Fibroblast of the aortic adventitia (primary cell): ENCODE measurements around the gene MRPL37. TPM values are rescaled to one million over a fixed set of nuclear protein-coding genes. Genes with fewer than 3 reads are reported as not detected.

Source experiments
- DNase-seq: peaks from one replicate; pipeline ENCODE4 v3.0.0-alpha.2; 2010; ENCODE audit warnings: low read depth
- H3K4me3 ChIP-seq: 2 replicates; pipeline ENCODE4 v1.5.1; 2011; ENCODE audit warnings: low read depth, mild to moderate bottlenecking, control low read depth, low read length, moderate library complexity
- total RNA-seq: library from RNA; depleted of rRNA; stranded (reverse); fragments of >200 nt; gene quantifications from 2 replicates; pipeline ENCODE4 v1.2.3, GENCODE V29; 2012; ENCODE audit warnings: low replicate concordance
- TF ChIP-seq, protein P1 (sequence below): IDR thresholded peaks from 2 replicates; pipeline ENCODE4 v1.5.1; 2011; ENCODE audit warnings: mild to moderate bottlenecking, low read length, control low read depth, inconsistent platforms; ENCODE audit not compliant: insufficient read depth

Gene MRPL37
- total RNA-seq, 1 donor: 98.7 TPM

DNA sequence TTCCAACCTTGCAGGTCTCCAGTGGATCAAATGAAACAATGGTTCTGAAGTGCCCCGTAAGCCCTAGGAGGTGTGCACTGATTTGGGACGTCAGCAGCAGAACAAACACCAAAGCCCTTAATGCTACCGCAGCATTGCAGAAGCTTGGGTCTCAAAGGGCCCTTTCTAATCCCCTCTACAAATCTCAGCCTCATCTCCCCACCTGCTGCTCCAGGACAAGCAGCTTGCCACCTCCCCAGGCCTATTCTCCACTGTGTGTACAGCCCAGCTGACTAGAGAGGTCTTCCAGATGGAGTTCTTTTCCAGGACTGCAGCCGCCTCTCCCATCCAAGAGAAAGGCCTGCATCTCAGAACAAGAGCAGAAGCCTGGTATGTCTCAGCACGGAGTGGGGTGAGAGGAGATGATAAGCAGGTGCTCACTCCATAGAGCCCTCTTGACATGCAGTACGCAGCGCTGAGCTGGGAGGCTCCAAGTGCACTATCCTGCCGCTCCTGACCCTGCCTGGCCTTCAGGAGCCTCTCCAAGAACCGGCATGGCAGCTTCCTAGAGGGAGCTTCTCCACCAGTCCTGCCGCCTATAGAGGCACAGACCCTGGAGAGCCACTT lies 46.3 kb downstream of the MRPL37 start:
- no peak overlapping the region for H3K4me3 ChIP-seq
- TF ChIP-seq, protein P1, sequence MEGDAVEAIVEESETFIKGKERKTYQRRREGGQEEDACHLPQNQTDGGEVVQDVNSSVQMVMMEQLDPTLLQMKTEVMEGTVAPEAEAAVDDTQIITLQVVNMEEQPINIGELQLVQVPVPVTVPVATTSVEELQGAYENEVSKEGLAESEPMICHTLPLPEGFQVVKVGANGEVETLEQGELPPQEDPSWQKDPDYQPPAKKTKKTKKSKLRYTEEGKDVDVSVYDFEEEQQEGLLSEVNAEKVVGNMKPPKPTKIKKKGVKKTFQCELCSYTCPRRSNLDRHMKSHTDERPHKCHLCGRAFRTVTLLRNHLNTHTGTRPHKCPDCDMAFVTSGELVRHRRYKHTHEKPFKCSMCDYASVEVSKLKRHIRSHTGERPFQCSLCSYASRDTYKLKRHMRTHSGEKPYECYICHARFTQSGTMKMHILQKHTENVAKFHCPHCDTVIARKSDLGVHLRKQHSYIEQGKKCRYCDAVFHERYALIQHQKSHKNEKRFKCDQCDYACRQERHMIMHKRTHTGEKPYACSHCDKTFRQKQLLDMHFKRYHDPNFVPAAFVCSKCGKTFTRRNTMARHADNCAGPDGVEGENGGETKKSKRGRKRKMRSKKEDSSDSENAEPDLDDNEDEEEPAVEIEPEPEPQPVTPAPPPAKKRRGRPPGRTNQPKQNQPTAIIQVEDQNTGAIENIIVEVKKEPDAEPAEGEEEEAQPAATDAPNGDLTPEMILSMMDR: no peak
- DNase-seq: no peak

DNA sequence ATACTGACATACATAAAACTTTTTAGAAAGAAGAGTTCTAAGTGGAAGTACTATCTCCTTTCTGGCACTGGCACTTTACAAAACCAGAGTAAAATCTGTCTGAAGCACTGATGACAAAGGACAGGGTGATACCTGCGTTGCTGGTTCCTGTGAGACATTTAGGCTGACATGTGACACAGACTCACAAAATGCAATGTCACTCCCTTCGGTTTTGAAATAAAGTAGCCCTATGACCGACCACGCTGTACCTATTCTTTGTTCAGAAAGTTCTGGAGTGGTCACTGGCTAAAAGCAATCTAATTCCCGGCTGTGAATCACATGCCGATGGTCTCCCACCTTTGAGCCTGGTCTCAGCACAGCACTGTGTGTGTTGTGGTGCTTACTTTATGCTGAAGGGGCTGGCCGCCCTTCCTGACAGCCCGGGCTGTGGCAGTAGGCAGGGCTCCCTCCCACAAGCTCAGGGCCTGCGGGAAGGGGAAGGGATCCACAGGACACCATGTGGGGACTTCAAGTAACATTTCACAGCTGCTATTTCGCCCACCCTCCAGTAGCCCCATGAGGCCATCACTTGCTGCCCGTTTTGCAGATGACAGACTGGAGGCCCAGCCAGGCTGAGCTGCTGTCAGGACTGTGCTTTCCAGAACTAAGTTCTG lies 48.0 kb downstream of the MRPL37 start:
- H3K4me3 ChIP-seq: no peak overlapping the region
- DNase-seq: no peak
- TF ChIP-seq, protein P1: no peak

DNA sequence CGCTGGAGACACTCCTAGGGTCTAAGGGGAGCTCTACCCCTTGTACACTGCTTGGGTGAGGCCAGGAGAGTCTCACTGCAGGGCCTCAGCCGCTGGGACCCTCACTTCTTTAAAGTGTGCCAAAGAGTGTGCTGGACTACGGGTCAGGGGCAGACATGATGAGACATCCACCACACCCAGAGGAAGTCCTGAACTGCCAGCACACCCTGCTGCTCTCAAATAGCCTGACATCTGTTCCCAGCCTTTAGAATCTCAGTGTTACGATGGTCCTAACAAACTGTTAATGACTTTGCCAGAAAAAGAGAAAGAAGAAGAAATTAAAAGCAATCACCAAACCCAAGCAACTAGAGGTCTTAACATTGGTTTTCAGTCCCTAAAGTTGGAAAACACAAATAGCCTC lies 49.0 kb downstream of the MRPL37 start:
- no peak for DNase-seq
- no peak overlapping the region for H3K4me3 ChIP-seq
- TF ChIP-seq, protein P1: no peak

DNA sequence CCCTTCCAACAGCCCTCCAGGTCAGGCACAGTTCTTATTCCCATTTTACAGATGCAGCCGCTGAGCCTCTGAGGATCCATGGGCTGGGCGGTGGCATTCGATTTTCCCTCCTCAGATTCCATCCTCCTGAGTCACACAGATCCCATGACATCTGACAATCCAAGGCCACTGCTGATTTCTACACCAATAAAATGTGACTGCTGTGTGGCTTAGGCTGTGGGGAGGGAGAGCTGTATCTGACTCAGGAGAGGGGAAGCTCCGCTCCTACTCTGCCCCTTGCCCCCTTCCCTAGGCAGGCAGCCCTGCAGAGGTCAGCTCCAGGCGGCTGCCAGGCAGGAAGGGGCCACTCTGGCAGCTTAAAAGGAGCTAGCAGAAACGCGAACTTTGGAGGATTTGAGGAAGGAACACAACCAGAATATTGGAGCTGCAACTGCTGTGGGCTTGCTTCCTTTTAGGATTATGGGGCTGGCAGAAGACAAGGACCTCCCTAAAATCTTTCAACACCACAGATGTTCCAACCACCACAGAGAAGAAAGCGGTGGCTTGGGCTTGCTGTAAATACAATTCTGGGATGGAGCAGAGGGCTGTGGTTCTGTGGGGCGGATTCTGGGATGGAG lies 50.0 kb downstream of the MRPL37 start:
- TF ChIP-seq, protein P1: no peak

DNA sequence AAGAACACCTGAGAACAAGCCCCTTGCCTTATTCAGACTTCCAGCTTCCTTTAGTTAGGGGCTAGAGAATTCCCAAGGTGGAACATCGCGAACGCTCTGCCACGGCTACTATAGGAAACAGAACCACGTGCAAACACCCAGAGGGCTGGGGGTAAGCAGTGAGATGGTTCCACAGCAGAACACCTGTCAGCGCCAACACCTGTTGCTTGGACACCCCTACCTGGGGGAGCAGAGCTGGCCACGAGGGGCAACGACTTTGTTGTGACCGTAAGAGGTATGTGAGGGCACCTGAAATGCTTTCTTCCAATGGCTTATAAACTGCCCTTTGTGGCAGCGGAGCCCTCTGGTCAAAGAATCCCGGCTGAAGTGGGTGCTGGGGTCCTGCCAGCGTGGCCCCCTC lies 50.7 kb downstream of the MRPL37 start:
- TF ChIP-seq, protein P1: no peak
- H3K4me3 ChIP-seq: no peak overlapping the region
- no peak for DNase-seq

More for the DNA sequence above, 50.0 kb downstream of the MRPL37 start:
- peak; percentile 74 for DNase-seq
- H3K4me3 ChIP-seq: no peak overlapping the region

DNA sequence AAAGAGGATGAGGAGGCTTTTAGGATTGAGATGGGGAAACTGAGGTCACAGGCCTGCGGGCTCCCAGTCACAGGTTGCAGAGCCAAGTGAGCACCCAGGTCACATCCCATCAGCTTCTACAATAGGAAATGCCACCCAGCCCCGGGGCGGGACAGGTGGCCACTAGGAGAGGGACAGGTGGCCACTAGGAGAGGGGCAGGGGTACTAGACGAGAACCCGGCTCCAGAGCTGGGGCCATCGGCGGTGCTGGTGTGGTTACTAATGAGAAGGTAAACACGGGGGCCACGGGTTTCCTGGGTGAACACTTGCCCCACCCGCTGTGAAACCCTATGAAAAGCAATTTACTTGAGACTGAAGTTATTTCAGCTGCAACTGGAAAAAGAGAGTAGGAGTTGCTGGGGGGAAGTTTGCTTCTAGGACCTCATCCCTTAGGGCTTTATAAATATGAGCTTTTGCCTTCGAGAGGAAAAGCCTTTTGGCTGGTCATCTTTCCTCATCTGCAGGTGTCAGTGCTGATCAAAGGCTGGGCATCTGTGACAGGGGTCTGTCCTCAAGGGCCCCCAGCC lies 52.5 kb downstream of the MRPL37 start:
- TF ChIP-seq, protein P1: no peak
- no peak overlapping the region for H3K4me3 ChIP-seq
- DNase-seq: no peak
